Activated naive CD8-positive, alpha-beta T cell (primary cell): ENCODE measurements around the gene SCD5.

Source experiments
- H3K27ac Mint-ChIP-seq: one replicate; pipeline ENCODE4 v1.8.0; 2021; ENCODE audit warnings: mixed read lengths
- H3K27me3 Mint-ChIP-seq: one replicate; pipeline ENCODE4 v1.8.0; 2021; ENCODE audit warnings: mixed read lengths
- H3K36me3 Mint-ChIP-seq: one replicate; pipeline ENCODE4 v1.8.0; 2021; ENCODE audit warnings: mixed read lengths
- H3K4me1 Mint-ChIP-seq: one replicate; pipeline ENCODE4 v1.8.0; 2021; ENCODE audit warnings: low read depth, mixed read lengths
- H3K4me3 Mint-ChIP-seq: one replicate; pipeline ENCODE4 v1.8.0; 2021; ENCODE audit warnings: mild to moderate bottlenecking, mixed read lengths
- H3K9me3 Mint-ChIP-seq: one replicate; pipeline ENCODE4 v1.8.0; 2021; ENCODE audit warnings: low read depth, mixed read lengths

SCD5 gene

GRCh38 chr4:82640540-82640939 lies 158.1 kb downstream of the SCD5 start:
- Mint-ChIP-seq H3K27ac (no peak overlapping the region), H3K4me3 (no peak overlapping the region), H3K4me1 (no peaks in the 10 kb centered on the region), H3K36me3 (peaks cover 2% of the 10 kb centered on the region), H3K27me3 (no peaks in the 10 kb centered on the region), H3K9me3 (no peaks in the 10 kb centered on the region)

GRCh38 chr4:82639971-82640370 lies 158.6 kb downstream of the SCD5 start:
- no peaks in the 10 kb centered on the region for H3K9me3 Mint-ChIP-seq
- peaks cover 3% of the 10 kb centered on the region for H3K36me3 Mint-ChIP-seq

GRCh38 chr4:82638479-82638878 lies 160.1 kb downstream of the SCD5 start:
- Mint-ChIP-seq H3K27me3 (no peaks in the 10 kb centered on the region), H3K4me1 (no peaks in the 10 kb centered on the region), H3K36me3 (peaks cover 7% of the 10 kb centered on the region), H3K9me3 (peaks cover 5% of the 10 kb centered on the region), H3K27ac (no peak overlapping the region), H3K4me3 (no peak overlapping the region)

More at GRCh38 chr4:82639971-82640370, 158.6 kb downstream of the SCD5 start:
- Mint-ChIP-seq H3K4me1 (no peaks in the 10 kb centered on the region), H3K27me3 (no peaks in the 10 kb centered on the region), H3K27ac (no peak overlapping the region), H3K4me3 (no peak overlapping the region)

GRCh38 chr4:82630079-82630478 lies 168.5 kb downstream of the SCD5 start:
- no peaks in the 10 kb centered on the region for H3K27me3 Mint-ChIP-seq
- H3K4me3 Mint-ChIP-seq, result no peak overlapping the region
- H3K27ac Mint-ChIP-seq, result no peak overlapping the region
- peaks cover 5% of the 10 kb centered on the region for H3K9me3 Mint-ChIP-seq
- peaks cover 8% of the 10 kb centered on the region for H3K36me3 Mint-ChIP-seq
- no peaks in the 10 kb centered on the region for H3K4me1 Mint-ChIP-seq

- no peaks in the 10 kb centered on the region for H3K4me1 Mint-ChIP-seq
- H3K4me3 Mint-ChIP-seq, result no peak overlapping the region
- no peak overlapping the region for H3K27ac Mint-ChIP-seq
- H3K27me3 Mint-ChIP-seq, result no peaks in the 10 kb centered on the region
- H3K36me3 Mint-ChIP-seq, result peaks cover 6% of the 10 kb centered on the region
- H3K9me3 Mint-ChIP-seq, result peaks cover 5% of the 10 kb centered on the region
Measured at GRCh38 chr4:82629238-82630000, 169.2 kb downstream of the SCD5 start.

- Mint-ChIP-seq H3K27me3 (no peaks in the 10 kb centered on the region), H3K9me3 (no peaks in the 10 kb centered on the region), H3K36me3 (no peaks in the 10 kb centered on the region), H3K27ac (no peak overlapping the region), H3K4me3 (no peak overlapping the region), H3K4me1 (peaks cover 6% of the 10 kb centered on the region)
Measured at GRCh38 chr4:82626251-82626868, 172.2 kb downstream of the SCD5 start.

GRCh38 chr4:82624819-82625218 lies 173.8 kb downstream of the SCD5 start:
- Mint-ChIP-seq H3K27ac (no peak overlapping the region), H3K36me3 (no peaks in the 10 kb centered on the region), H3K27me3 (no peaks in the 10 kb centered on the region)

GRCh38 chr4:82623121-82623683 lies 175.4 kb downstream of the SCD5 start:
- no peaks in the 10 kb centered on the region for H3K27me3 Mint-ChIP-seq
- no peaks in the 10 kb centered on the region for H3K36me3 Mint-ChIP-seq
- H3K9me3 Mint-ChIP-seq, result no peaks in the 10 kb centered on the region
- H3K27ac Mint-ChIP-seq, result no peak overlapping the region
- peaks cover 6% of the 10 kb centered on the region for H3K4me1 Mint-ChIP-seq
- H3K4me3 Mint-ChIP-seq, result no peak overlapping the region

More at GRCh38 chr4:82624819-82625218, 173.8 kb downstream of the SCD5 start:
- peaks cover 6% of the 10 kb centered on the region for H3K4me1 Mint-ChIP-seq
- H3K4me3 Mint-ChIP-seq, result no peak overlapping the region
- H3K9me3 Mint-ChIP-seq, result no peaks in the 10 kb centered on the region

GRCh38 chr4:82621251-82621650 lies 177.3 kb downstream of the SCD5 start:
- Mint-ChIP-seq H3K36me3 (no peaks in the 10 kb centered on the region), H3K9me3 (no peaks in the 10 kb centered on the region), H3K4me3 (no peak overlapping the region), H3K27ac (no peak overlapping the region), H3K4me1 (peaks cover 6% of the 10 kb centered on the region), H3K27me3 (no peaks in the 10 kb centered on the region)

GRCh38 chr4:82620126-82620735 lies 178.4 kb downstream of the SCD5 start:
- H3K36me3 Mint-ChIP-seq, result no peaks in the 10 kb centered on the region
- H3K27me3 Mint-ChIP-seq, result no peaks in the 10 kb centered on the region
- peaks cover 6% of the 10 kb centered on the region for H3K4me1 Mint-ChIP-seq
- H3K9me3 Mint-ChIP-seq, result no peaks in the 10 kb centered on the region
- H3K27ac Mint-ChIP-seq, result no peak overlapping the region
- no peak overlapping the region for H3K4me3 Mint-ChIP-seq

GRCh38 chr4:82618103-82618720 lies 180.4 kb downstream of the SCD5 start:
- Mint-ChIP-seq H3K27ac (no peak overlapping the region), H3K4me1 (peaks cover 5% of the 10 kb centered on the region), H3K36me3 (no peaks in the 10 kb centered on the region), H3K27me3 (no peaks in the 10 kb centered on the region), H3K4me3 (no peak overlapping the region), H3K9me3 (no peaks in the 10 kb centered on the region)

GRCh38 chr4:82614838-82615449 lies 183.7 kb downstream of the SCD5 start:
- Mint-ChIP-seq H3K9me3 (no peaks in the 10 kb centered on the region), H3K4me3 (no peak overlapping the region), H3K4me1 (no peaks in the 10 kb centered on the region), H3K27ac (no peak overlapping the region), H3K27me3 (no peaks in the 10 kb centered on the region), H3K36me3 (no peaks in the 10 kb centered on the region)

- H3K27ac Mint-ChIP-seq, result no peak overlapping the region
- no peaks in the 10 kb centered on the region for H3K27me3 Mint-ChIP-seq
- H3K9me3 Mint-ChIP-seq, result no peaks in the 10 kb centered on the region
- H3K4me1 Mint-ChIP-seq, result no peaks in the 10 kb centered on the region
- H3K4me3 Mint-ChIP-seq, result no peak overlapping the region
- H3K36me3 Mint-ChIP-seq, result no peaks in the 10 kb centered on the region
Measured at GRCh38 chr4:82613121-82613520, 185.5 kb downstream of the SCD5 start.

GRCh38 chr4:82611982-82612381 lies 186.6 kb downstream of the SCD5 start:
- H3K27ac Mint-ChIP-seq, result no peak overlapping the region
- no peak overlapping the region for H3K4me3 Mint-ChIP-seq
- no peaks in the 10 kb centered on the region for H3K27me3 Mint-ChIP-seq
- H3K9me3 Mint-ChIP-seq, result no peaks in the 10 kb centered on the region
- no peaks in the 10 kb centered on the region for H3K36me3 Mint-ChIP-seq
- H3K4me1 Mint-ChIP-seq, result no peaks in the 10 kb centered on the region
